ENCODE results near the gene COL27A1.

DNA sequence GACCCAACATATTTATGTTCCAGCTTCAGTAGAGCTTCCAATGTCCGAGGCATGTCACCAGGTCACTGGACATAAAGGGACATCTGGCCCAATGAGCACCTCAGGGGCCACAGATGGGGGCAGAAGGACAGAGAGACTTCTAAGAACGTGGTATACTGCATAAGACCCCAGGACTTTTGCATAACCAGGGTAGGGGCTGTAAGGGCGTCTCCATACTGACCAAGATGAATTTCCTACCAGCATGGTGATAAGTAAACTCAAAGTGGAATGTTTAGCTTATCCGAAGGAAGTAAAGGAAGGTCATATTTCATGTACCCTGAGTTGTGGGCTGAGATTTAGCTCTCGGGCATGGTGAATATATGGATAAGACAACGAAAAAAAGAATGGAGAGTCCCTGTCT lies 17.5 kb upstream of the COL27A1 start:
- TF ChIP-seq, protein P1, sequence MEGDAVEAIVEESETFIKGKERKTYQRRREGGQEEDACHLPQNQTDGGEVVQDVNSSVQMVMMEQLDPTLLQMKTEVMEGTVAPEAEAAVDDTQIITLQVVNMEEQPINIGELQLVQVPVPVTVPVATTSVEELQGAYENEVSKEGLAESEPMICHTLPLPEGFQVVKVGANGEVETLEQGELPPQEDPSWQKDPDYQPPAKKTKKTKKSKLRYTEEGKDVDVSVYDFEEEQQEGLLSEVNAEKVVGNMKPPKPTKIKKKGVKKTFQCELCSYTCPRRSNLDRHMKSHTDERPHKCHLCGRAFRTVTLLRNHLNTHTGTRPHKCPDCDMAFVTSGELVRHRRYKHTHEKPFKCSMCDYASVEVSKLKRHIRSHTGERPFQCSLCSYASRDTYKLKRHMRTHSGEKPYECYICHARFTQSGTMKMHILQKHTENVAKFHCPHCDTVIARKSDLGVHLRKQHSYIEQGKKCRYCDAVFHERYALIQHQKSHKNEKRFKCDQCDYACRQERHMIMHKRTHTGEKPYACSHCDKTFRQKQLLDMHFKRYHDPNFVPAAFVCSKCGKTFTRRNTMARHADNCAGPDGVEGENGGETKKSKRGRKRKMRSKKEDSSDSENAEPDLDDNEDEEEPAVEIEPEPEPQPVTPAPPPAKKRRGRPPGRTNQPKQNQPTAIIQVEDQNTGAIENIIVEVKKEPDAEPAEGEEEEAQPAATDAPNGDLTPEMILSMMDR (IDR thresholded peaks at IDR 0.05), result no peak
- no peak for TF ChIP-seq POLR2A (IDR thresholded peaks at IDR 0.05)
